Fibroblast of the conjunctiva (primary cell): ENCODE results near the gene HPDL.

Experiments used
- DNase-seq: peaks from one replicate; pipeline ENCODE4 v3.0.0-alpha.2; 2010; ENCODE audit warnings: low read depth

HPDL gene

DNA sequence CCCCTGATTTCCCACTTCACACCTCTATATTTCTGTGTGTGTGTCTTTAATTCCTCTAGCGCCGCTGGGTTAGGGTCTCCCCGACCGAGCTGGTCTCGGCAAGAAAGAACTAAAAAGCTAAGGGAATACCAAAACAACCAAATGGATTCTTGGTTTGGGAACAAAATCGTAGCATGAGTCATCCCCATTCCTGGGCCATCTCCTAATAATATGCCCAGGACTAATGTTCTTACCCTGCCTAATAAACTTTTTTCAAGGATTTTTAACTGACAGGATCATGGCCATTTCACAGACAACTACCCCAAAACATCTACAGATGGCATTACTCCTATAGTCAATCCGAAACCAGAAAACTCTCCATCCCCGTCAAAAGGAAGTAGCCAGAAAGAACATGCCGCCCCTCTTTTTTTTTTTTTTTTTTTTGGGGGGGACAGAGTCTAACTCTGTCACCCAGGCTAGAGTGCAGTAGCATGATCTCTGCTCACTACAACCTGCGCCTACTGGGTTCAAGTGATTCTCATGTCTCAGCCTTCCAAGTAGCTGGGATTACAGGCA is 4.1 kb upstream of the HPDL start:
- DNase-seq: no peak

- no peak for DNase-seq
Observed at GRCh38 chr1:45325851-45326506, 716 bp upstream of the HPDL start.

DNA sequence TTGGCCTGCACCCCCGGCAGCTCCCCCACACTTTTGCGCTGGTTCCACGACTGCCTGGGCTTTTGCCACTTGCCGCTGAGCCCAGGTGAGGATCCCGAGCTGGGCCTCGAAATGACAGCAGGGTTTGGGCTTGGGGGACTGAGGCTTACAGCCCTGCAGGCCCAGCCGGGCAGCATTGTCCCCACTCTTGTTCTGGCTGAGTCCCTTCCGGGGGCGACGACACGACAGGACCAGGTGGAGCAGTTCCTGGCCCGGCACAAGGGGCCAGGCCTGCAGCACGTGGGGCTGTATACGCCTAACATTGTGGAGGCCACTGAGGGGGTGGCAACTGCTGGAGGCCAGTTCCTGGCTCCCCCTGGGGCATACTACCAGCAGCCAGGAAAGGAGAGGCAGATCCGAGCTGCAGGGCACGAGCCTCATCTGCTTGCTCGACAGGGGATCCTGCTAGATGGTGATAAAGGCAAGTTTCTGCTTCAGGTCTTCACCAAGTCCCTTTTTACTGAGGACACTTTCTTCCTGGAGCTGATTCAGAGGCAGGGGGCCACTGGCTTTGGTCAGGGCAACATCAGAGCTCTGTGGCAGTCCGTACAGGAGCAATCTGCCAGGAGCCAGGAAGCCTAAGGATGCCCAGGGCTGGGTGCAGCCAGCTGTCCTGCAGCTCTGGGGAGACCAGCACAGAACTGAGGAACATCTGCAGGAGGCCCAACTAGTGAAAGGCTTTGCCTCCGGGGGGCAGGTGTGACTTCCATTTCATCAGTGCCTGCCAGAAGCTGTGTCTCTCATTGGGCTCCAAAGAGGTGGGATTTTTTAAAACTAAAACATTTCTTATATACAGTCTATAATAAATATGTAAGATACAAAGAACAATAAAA is 1.2 kb downstream of the HPDL start:
- DNase-seq: no peak

DNA sequence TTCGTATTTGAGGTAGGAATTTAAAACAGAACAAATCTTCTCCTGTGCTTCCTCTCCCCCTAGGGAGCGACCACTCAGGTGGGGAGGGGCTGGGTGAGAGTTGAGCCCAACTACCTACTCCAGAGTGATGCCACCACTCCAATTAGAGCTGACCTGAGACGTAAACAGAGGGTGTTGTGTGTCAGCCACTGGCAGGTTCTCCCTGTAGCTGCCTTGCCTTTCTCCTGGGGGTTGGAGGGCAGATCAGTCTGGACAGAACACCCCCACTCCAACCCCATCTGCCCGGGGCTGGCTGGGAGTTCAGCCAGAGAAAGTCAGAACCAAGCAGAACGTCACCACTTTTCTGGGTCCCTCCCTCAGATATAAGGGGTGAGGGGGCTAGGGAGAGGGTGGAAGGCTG is 2.0 kb downstream of the HPDL start:
- DNase-seq: no peak

- DNase-seq: no peak
Observed at GRCh38 chr1:45329445-45329844, 2.8 kb downstream of the HPDL start.

GRCh38 chr1:45331436-45332345 is 5.0 kb downstream of the HPDL start:
- no peak for DNase-seq

GRCh38 chr1:45332346-45332720 is 5.6 kb downstream of the HPDL start:
- DNase-seq: no peak

GRCh38 chr1:45334308-45335245 is 7.9 kb downstream of the HPDL start:
- no peak for DNase-seq

DNA sequence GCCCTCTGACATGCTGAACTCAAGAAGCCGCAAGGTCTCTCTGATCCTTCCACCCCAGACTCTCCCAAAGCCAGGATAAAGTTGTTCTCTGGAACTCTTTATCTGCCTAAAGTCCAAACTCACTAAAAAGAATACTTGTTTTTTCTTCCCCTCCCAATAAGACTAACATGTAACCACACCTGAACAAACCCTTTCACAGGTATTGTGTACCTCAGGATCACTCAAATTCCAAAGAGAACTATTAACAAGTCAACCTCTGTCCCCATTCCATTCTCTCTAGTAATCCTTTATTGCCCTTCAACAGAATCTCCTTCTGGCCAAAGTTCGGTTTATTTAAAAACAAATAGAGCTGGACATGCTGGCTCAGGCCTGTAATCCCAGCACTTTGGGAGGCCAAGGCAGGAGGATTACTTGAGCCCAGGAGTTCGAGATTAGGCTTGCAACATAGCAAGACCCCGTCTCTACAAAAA is 9.2 kb downstream of the HPDL start:
- DNase-seq: no peak

GRCh38 chr1:45337630-45338325 is 11.1 kb downstream of the HPDL start:
- DNase-seq: no peak

DNA sequence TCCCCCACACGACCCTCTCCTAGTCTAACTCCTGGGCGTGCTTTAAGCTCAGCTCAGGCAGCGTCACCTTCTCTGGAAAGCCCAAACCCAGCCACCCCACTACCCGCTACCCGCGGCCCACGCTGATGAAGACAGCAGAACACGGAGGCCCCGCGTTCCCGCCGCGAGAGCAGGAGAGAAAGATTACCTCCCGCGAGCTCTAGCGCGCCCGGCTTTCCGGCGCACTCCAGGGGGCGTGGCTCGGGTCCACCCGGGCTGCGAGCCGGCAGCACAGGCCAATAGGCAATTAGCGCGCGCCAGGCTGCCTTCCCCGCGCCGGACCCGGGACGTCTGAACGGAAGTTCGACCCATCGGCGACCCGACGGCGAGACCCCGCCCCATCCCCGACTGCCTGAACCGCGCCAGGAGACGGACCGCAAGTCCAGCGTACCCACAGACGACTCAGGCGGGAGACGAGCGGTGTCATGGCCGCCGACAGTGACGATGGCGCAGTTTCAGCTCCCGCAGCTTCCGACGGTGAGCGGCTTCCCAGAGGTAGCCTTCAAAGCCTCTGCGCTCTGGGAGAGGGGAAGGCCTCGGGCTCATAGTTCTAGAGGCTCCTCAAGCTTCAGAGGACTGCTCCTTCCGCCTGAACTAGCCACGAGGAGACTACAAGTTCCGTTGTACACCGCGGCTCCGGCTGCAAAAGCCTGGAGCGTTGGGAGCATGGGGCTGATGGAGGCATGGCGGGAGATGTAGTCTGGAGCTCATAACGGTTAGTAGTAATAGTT is 13.3 kb downstream of the HPDL start, which contains the start of the genes MUTYH and TOE1:
Gene MUTYH, minus strand, starts transcription at position 652 of the 770 bp plus-strand sequence. CDS start 5,935 bp downstream, outside the sequence.
Gene TOE1, plus strand, starts transcription at position 382 of the 770 bp plus-strand sequence. Its CDS starts 83 bp downstream, at position 465.
- peak; percentile 89 for DNase-seq

GRCh38 chr1:45340816-45341466 is 14.2 kb downstream of the HPDL start:
- DNase-seq: no peak

DNA sequence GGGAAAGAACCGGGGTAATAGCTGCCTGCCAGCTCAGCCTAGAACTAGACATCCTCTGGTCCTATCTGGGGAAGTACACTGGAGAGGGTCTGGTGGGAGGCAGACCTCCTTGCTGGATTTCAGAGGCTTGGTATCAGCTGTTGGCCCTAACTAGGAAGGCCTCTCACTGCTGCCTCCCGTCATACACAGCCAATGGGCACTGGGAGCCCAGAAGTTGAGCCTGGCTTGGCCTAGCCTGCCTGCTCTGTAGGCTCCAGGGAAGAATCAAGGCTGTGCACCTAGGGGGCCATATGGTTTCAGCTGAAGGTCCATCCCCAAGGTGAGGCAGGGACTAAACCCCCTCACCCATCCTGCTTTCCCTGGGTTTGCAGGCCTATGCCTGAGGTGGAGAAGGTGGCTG is 17.8 kb downstream of the HPDL start:
- no peak for DNase-seq

DNA sequence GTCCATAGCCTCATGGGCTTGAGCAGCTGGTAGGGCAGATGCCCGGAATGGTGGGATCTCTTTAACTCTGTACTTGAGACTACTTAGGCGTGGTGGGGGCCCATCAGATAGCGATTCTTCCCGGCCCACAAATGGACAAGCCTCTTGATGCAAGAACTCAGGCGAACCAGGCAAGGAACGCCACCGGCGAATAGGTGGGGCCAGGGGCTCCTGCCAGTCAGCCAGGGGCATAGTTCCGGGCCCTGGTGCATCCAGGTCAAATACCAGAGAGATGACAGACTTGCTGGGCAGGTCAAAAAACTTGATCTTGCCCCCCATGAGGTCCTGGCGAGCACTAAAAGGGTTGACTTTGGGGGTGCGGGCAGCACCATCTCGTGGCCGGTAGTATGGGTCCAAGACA is 18.3 kb downstream of the HPDL start:
- DNase-seq: no peak

DNA sequence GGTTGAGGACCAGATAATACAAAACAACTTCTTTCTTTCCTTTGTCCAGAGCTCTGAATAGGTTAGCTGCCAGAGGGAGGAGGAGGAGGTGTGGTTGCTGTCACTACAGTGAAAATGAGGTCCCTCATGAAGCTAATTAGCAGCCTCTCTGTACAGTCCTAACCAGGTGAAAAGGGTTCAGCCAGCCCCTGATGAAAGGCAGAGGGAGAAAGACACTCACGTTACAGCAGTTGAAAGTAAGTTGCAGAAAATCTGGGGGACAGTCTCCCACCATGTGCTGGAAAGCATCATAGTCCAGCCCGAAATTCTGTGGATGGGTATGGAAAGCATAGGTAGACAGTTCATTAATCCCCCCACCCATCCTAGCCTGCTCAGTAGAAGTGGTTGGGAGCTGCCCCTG is 19.8 kb downstream of the HPDL start:
- DNase-seq: no peak

GRCh38 chr1:45348020-45348419 is 21.3 kb downstream of the HPDL start:
- DNase-seq: no peak

DNA sequence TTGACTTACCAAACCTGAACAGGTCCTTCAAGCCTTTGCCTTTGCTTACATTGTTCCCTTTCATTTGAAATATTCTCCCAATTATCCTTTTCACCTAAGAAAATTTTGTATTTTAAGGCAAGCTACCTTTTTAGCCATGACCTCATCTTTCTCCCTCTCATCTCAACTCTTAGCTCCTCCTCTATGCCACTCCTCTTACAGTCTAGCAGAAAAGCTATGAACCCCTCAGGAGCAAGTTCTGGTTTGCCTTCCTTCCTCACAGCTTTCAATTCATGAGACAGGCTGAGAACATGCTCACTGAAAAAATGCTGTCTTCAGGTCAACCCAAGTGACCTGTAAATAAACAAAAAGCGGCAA is 21.9 kb downstream of the HPDL start:
- DNase-seq: no peak

DNA sequence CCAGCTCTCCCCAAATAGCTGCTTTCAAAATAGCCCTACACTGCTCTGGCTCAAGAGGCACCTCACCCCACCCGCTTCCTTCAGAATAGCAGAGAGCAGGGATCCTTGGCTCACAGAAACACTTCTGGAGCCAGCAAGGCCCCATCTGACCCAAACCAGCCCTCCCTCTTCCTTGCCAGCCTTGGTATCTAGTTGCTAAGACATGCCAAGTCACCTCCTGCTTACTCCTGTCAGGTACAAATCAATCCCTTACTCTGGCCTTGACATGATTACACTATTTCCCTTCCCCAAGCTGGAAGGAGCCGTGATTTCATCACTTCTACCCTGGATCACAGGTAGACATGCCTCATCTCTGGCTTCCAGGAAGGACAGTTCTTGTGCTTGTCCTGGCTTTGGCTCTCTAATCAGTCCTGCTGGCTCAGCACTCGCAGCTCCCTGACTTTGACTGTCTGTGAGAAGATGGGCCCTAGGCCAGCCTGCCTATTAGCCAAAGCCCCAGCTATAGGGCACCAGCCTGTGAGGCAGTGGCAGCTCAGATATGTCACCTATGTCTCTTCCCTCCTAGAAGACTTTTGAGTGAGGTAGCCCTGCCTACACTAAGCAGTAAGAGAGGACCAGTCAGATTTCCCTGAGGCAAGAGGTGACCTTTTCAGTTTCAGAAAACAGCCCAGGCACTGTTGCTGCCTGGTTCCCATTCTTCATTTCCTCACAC is 22.4 kb downstream of the HPDL start:
- DNase-seq: no peak
